ENCODE results near the gene U2SURP. TPM values are rescaled to one million over a fixed set of nuclear protein-coding genes. Genes with fewer than 3 reads are reported as not detected.

U2SURP gene
- total RNA-seq, 2 experiments from 2014 or later: 164 to 179 TPM

GRCh38 chr3:142976621-142977398, 24.6 kb upstream of the U2SURP start:
- H3K27ac ChIP-seq (ENCODE audit: low read depth in 1 of 2, low read length in 2 of 2): no peak overlapping the region
- H3K9me3 Mint-ChIP-seq: no peaks in the 10 kb centered on the region
- DNase-seq: peak in 1 of 14 experiments; percentile 28
- H3K4me3 Mint-ChIP-seq: no peak overlapping the region
- ChIA-PET POLR2A (no interaction called here), CTCF (no interaction called here)
- H3K9me3 ChIP-seq (ENCODE audit: control insufficient read depth in 1 of 2, insufficient read depth in 1 of 2, low read length in 2 of 2): peaks cover 0 to 4% of the 10 kb centered on the region in 2 experiments
- H3K4me1 ChIP-seq (ENCODE audit: insufficient read depth, low read length): no peaks in the 10 kb centered on the region
- no peak overlapping the region for H3K27ac Mint-ChIP-seq
- no peaks in the 10 kb centered on the region for H3K36me3 Mint-ChIP-seq (ENCODE audit: low read depth)
- peaks cover 2 to 5% of the 10 kb centered on the region in 2 experiments for H3K27me3 ChIP-seq (ENCODE audit: control insufficient read depth in 1 of 2, insufficient read depth in 2 of 2, low read length in 2 of 2)
- no peaks in the 10 kb centered on the region for H3K4me1 Mint-ChIP-seq (ENCODE audit: low read depth)
- no peak overlapping the region for H3K4me3 ChIP-seq (ENCODE audit: low read length)
- ATAC-seq (ENCODE audit: poor library complexity): no peak
- no peak for TF ChIP-seq CTCF (IDR thresholded peaks at IDR 0.05)
- no peaks in the 10 kb centered on the region for H3K36me3 ChIP-seq (ENCODE audit: insufficient read depth, low read length)
- peaks cover 47% of the 10 kb centered on the region for H3K27me3 Mint-ChIP-seq
- intact Hi-C loops (cut with DNase I, micrococcal nuclease): no loop called here

GRCh38 chr3:142977399-142977728, 24.0 kb upstream of the U2SURP start:
- ATAC-seq (ENCODE audit: poor library complexity) (no peak), DNase-seq (no peak)
- Mint-ChIP-seq H3K4me3 (no peak overlapping the region), H3K9me3 (no peaks in the 10 kb centered on the region), H3K4me1 (ENCODE audit: low read depth) (no peaks in the 10 kb centered on the region), H3K36me3 (ENCODE audit: low read depth) (no peaks in the 10 kb centered on the region), H3K27me3 (peaks cover 48% of the 10 kb centered on the region), H3K27ac (no peak overlapping the region)
- ChIA-PET POLR2A (no interaction called here), CTCF (no interaction called here)
- Histone ChIP-seq H3K36me3 (ENCODE audit: insufficient read depth, low read length) (no peaks in the 10 kb centered on the region), H3K27me3 (ENCODE audit: control insufficient read depth in 1 of 2, insufficient read depth in 2 of 2, low read length in 2 of 2) (peaks cover 0 to 5% of the 10 kb centered on the region in 2 experiments), H3K27ac (ENCODE audit: low read depth in 1 of 2, low read length in 2 of 2) (no peak overlapping the region), H3K9me3 (ENCODE audit: control insufficient read depth in 1 of 2, insufficient read depth in 1 of 2, low read length in 2 of 2) (peaks cover 0 to under 1% of the 10 kb centered on the region in 2 experiments), H3K4me1 (ENCODE audit: insufficient read depth, low read length) (no peaks in the 10 kb centered on the region), H3K4me3 (ENCODE audit: low read length) (no peak overlapping the region)
- TF ChIP-seq CTCF (IDR thresholded peaks at IDR 0.05): no peak
- intact Hi-C loops (cut with DNase I, micrococcal nuclease): no loop called here

GRCh38 chr3:142981108-142981507, 20.3 kb upstream of the U2SURP start:
- Mint-ChIP-seq H3K36me3 (ENCODE audit: low read depth) (no peaks in the 10 kb centered on the region), H3K9me3 (no peaks in the 10 kb centered on the region), H3K27ac (no peak overlapping the region), H3K27me3 (peaks cover 32% of the 10 kb centered on the region), H3K4me3 (no peak overlapping the region), H3K4me1 (ENCODE audit: low read depth) (no peaks in the 10 kb centered on the region)
- intact Hi-C loops (cut with DNase I, micrococcal nuclease): no loop called here
- Histone ChIP-seq H3K9me3 (ENCODE audit: control insufficient read depth in 1 of 2, insufficient read depth in 1 of 2, low read length in 2 of 2) (no peaks in the 10 kb centered on the region), H3K27ac (ENCODE audit: low read depth in 1 of 2, low read length in 2 of 2) (no peak overlapping the region), H3K4me3 (ENCODE audit: low read length) (no peak overlapping the region), H3K4me1 (ENCODE audit: insufficient read depth, low read length) (no peaks in the 10 kb centered on the region), H3K36me3 (ENCODE audit: insufficient read depth, low read length) (no peaks in the 10 kb centered on the region), H3K27me3 (ENCODE audit: control insufficient read depth in 1 of 2, insufficient read depth in 2 of 2, low read length in 2 of 2) (peaks cover 0 to 5% of the 10 kb centered on the region in 2 experiments)
- POLR2A ChIA-PET: interaction anchor here (0.7 kb wide), 1 partner anchor 713 kb away, joined by 3 read pairs; no protein-coding TSS in a partner anchor
- no peak for TF ChIP-seq CTCF (IDR thresholded peaks at IDR 0.05)
- ATAC-seq (ENCODE audit: poor library complexity) (no peak), DNase-seq (no peak)
- CTCF ChIA-PET: no interaction called here
